H1 (cell line): ENCODE results near the gene TOP3A.

Experiments
- CHD2 ChIP-seq: IDR thresholded peaks from 2 replicates; pipeline ENCODE4 v1.6.1; 2012; ENCODE audit warnings: low read length, improper control_type of control experiment
- CTCF ChIP-seq, 3 experiments: IDR thresholded peaks; 1 replicate in 2 of 3; 2 replicates in 1 of 3; pipeline versions ENCODE4 v1.5.1 to v1.6.1; 2011; ENCODE audit warnings: low read length in 3 of 3, mild to moderate bottlenecking in 3 of 3, inconsistent platforms in 2 of 3, low read depth in 1 of 3, moderate library complexity in 1 of 3; ENCODE audit not compliant: insufficient read depth in 1 of 3; ENCODE audit errors: control extremely low read depth in 1 of 3
- GABPA ChIP-seq: IDR thresholded peaks from 2 replicates; pipeline ENCODE4 v1.6.1; 2011; ENCODE audit warnings: mild to moderate bottlenecking, low read length, moderate library complexity, borderline replicate concordance; ENCODE audit not compliant: insufficient read depth
- GTF2F1 ChIP-seq: IDR thresholded peaks from 2 replicates; pipeline ENCODE4 v1.6.1; 2012; ENCODE audit warnings: low read depth, low read length, improper control_type of control experiment, borderline replicate concordance
- POLR2A ChIP-seq, 2 experiments: IDR thresholded peaks; 1 replicate in 1 of 2; 2 replicates in 1 of 2; pipeline ENCODE4 v1.6.1; 2011; ENCODE audit warnings: low read depth in 2 of 2, low read length in 2 of 2, mild to moderate bottlenecking in 2 of 2; ENCODE audit errors: control extremely low read depth in 1 of 2
- POLR2AphosphoS5 ChIP-seq: IDR thresholded peaks from 2 replicates; pipeline ENCODE4 v1.6.1; 2011; ENCODE audit warnings: low read depth, low read length
- RAD21 ChIP-seq, 2 experiments: IDR thresholded peaks in 1 of 2; conservative IDR thresholded peaks in 1 of 2; 2 replicates each; pipeline ENCODE4 v1.6.1; 2011; ENCODE audit warnings: low read depth in 2 of 2, low read length in 2 of 2, improper control_type of control experiment in 1 of 2, inconsistent platforms in 1 of 2, mild to moderate bottlenecking in 1 of 2, moderate library complexity in 1 of 2
- SIN3A ChIP-seq, 2 experiments: IDR thresholded peaks in 1 of 2; conservative IDR thresholded peaks in 1 of 2; 2 replicates each; pipeline ENCODE4 v1.6.1; 2011 to 2012; ENCODE audit warnings: low read length in 2 of 2, improper control_type of control experiment in 1 of 2, low read depth in 1 of 2, mild to moderate bottlenecking in 1 of 2
- SP2 ChIP-seq: IDR thresholded peaks from 2 replicates; pipeline ENCODE4 v1.6.1; 2012; ENCODE audit warnings: mild to moderate bottlenecking, low read length, inconsistent platforms
- SUZ12 ChIP-seq: fragments of 200-600 bp; sonication (generic); IDR thresholded peaks from 2 replicates; pipeline ENCODE4 v1.6.1; 2012; ENCODE audit warnings: mild to moderate bottlenecking, inconsistent platforms, low read length, moderate library complexity, mixed read lengths
- TBP ChIP-seq: IDR thresholded peaks from 2 replicates; pipeline ENCODE4 v1.6.1; 2011; ENCODE audit warnings: low read depth, low read length, improper control_type of control experiment
- TEAD4 ChIP-seq: IDR thresholded peaks from 2 replicates; pipeline ENCODE4 v1.6.1; 2012; ENCODE audit warnings: low read depth, low read length, inconsistent platforms, mixed read lengths
- TF ChIP-seq, protein P1 (sequence below): IDR thresholded peaks from 2 replicates; pipeline ENCODE4 v1.6.1; 2012; ENCODE audit warnings: inconsistent platforms
- TF ChIP-seq, protein P2 (sequence below): IDR thresholded peaks from 2 replicates; pipeline ENCODE4 v1.6.1; 2012; ENCODE audit warnings: inconsistent platforms

GRCh38 chr17:18319604-18320256, 4.9 kb upstream of the TOP3A start:
- TF ChIP-seq SIN3A (conservative IDR thresholded peaks at IDR 0.05 in 1 of 2, IDR thresholded peaks at IDR 0.05 in 1 of 2; ENCODE audit: low read depth in 1 of 2, low read length in 2 of 2) (no peak), POLR2AphosphoS5 (no peak), RAD21 (IDR thresholded peaks at IDR 0.05 in 1 of 2, conservative IDR thresholded peaks at IDR 0.05 in 1 of 2; ENCODE audit: low read depth in 2 of 2, low read length in 2 of 2) (peak; percentile 61 to 69), POLR2A (IDR thresholded peaks at IDR 0.05; ENCODE audit: control extremely low read depth in 1 of 2, low read depth in 2 of 2, low read length in 2 of 2) (no peak), TBP (no peak), GABPA (no peak), CTCF (IDR thresholded peaks at IDR 0.05; ENCODE audit: control extremely low read depth in 1 of 3, insufficient read depth in 1 of 3, low read depth in 1 of 3, low read length in 3 of 3) (peak; percentile 19 to 64 (median 64)), GTF2F1 (no peak), SUZ12 (no peak), TEAD4 (no peak), CHD2 (no peak), SP2 (no peak)
- TF ChIP-seq, protein P1, sequence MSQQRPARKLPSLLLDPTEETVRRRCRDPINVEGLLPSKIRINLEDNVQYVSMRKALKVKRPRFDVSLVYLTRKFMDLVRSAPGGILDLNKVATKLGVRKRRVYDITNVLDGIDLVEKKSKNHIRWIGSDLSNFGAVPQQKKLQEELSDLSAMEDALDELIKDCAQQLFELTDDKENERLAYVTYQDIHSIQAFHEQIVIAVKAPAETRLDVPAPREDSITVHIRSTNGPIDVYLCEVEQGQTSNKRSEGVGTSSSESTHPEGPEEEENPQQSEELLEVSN, result no peak
- TF ChIP-seq, protein P2, sequence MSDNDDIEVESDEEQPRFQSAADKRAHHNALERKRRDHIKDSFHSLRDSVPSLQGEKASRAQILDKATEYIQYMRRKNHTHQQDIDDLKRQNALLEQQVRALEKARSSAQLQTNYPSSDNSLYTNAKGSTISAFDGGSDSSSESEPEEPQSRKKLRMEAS, result no peak
